GM18499 (cell line): ENCODE results near the gene KRT83.
"Not testable (repeated sequence)": the region's sequence is repeated elsewhere in the genome, so short reads cannot be mapped to it uniquely, and the experiment has no call there.

ENCODE experiments used
- ATAC-seq: cut with Tn5 transposase; IDR thresholded peaks from one replicate; pipeline ENCODE4 v1.9.1; 2021; ENCODE audit warnings: moderate number of reproducible peaks; ENCODE audit not compliant: insufficient read depth, unreplicated experiment

Gene KRT83

DNA sequence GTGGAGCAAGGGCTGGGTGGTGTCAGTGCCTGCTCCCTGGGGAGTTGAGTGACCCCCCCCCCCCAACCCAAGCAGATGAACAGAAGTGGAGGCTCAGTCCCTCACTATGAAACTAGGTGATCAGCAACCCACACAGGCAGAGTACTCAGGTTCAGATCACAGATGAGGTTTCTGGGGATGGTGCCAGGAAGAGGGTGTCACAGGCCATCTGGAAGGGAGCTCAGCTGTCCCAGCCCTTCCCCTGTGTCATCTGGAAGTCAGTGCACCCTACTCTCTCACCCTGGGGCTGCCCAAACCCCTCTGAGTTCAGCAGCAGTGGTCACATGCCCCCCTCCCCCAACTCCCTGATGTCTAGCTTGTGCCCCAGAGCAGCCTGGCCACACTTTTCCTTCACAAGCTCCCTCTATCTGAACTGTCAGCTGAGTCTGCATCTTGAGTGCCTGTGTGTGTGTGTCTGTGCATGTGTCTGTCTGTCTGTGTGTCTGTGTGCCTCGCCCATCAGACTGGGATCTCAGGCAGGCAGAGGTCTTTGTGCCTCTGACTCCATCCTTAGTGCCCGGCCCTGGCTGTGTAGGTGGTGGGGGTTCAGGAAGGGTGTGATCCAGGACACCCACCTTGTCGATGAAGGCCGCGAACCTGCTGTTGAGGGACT is 30.6 kb downstream of the KRT83 start:
- not testable (repeated sequence) for ATAC-seq

DNA sequence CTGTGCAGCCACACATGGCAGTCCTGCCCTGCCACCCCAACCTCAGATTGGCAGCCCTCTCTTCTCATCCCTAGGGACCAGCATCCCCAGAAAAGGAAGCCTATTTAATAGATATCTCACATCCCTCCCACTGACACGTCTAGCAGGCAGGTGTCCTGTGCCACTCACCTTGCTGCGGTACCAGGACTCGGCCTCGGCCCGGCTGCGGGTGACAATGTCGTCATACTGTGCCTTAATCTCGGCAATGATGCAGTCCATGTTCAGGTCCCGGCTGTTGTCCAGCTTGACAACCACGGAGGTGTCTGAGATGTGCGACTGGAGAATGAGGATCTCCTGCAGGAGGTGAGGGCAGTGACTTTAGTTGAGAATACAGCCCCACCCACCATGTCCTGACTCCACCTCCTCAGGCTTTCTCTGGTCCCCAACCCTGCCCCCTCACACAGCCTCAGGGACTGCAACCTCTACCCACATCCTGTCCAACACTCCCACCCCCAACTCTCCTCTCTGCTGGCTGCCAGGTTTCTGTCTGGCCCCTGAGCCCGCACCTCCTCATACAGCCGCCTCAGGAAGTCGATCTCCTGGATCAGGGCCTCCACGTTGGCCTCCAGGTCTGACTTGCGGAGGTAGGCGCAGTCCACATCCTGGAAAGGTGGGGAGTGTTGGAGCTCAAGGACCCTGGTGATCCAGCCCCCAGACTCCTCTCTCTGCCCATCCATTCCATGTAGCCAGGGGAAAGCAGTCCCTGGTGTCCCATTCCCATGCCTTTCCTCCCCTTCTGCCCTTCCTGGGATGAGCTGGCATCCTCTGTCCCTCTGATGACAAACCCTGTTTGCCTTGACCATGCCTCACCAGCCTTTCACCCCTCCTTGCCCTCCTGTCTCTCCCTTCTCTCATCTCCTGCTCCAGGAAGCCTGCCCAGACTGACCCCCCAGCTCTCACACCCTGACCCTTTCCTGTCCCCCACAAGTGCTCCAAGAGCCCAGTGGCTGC is 33.1 kb downstream of the KRT83 start:
- not testable (repeated sequence) for ATAC-seq

DNA sequence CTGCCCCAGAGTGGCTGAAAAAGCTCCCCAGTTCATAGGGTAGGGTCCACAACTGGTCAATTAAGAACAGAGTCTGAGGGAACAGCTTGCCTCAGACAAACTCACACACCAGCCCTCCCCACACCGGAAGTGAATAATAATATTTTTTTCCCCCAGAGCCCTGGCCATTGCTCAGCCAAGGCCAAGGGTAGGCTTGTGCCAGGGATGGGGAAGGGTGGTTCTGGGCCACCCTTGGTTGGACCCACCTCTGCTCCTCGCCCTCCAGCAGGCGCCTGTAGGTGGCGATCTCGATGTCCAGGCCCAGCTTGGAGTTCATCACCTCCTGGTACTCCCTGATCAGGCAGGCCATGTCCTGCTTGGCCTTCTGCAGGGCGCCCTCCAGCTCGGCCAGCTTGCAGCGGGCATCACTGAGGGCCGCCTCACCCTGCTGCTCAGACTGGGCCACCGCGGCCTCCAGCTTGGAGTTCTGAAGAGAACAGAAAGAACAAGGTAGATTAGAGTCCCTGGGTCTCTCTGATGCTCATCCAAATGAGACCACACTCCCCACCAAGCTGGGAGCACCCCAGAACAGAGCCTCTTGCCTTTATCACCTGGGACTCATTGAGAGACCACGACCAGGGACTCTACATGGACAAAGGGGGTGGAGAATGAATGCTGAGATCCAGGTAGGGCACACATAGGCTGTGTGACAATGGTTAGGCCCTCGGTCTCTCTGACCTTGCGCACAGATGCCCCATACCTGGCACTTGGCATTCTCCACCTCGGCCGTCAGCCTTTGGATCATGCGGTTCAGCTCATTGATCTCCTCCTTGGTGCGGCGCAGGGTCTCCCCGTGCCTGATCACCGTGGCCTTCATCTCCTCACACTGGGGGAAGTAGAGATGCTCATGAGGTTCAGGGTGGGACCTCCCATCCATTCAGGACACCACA is 34.1 kb downstream of the KRT83 start:
- not testable (repeated sequence) for ATAC-seq

DNA sequence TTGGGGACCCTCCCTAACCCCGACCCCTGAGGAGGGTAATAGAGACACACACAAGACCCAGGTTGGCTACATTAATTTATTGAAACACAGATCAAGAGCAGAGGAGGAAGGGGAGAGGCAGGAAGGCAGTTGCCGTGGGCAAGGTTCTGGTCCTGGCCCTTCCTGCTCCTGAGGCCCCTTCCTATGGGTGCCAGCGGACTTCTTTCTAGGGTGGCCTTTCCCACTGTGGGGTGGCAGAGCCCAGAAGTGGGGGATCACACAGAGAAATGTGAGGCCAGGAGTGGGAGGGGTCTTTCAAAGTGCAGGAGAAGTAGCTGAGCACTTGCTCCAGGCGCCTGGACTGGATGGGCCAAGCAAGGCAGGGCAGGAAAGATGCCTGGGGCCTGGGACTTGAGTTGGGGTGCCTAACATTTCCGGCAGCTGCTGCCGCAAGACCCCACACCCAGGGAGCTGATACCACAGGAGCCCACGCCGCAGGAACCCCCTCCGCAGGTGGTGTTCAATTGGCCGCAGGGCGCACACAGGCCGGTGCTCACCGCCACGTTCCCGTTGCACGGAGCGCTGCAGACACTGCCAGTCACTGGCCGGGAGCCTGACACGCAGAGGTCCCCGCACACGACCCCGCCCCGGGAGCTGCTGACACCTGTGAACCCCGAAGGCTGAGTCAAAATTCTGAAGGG is 35.2 kb downstream of the KRT83 start:
- ATAC-seq: no peak

DNA sequence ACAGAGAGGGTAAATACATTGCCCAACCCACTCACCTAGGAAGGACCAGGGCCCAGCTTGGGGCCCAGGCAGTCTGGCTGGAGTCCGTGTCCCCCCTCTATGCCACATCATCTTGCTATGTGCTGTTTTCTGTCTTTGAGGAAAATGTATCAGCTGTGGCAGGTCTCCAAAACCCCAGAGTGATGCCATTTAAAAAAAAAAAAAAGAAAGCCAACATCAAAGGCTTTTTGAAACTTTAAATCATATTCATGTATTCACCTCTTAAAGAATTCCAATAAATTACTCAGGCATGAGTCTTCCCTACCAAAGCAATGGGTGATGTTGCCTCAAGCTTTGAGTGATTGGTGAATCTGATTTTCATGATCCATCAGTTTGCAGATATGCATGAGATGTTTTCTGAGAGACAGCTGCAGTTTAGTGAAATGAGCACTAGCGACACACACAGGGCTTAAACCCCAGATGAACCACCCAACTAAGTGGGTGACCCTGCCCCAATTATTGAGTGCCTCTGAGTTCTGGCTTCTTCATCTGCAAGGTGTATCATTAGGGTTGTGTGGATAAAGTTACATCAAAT is 35.9 kb downstream of the KRT83 start:
- ATAC-seq: no peak

DNA sequence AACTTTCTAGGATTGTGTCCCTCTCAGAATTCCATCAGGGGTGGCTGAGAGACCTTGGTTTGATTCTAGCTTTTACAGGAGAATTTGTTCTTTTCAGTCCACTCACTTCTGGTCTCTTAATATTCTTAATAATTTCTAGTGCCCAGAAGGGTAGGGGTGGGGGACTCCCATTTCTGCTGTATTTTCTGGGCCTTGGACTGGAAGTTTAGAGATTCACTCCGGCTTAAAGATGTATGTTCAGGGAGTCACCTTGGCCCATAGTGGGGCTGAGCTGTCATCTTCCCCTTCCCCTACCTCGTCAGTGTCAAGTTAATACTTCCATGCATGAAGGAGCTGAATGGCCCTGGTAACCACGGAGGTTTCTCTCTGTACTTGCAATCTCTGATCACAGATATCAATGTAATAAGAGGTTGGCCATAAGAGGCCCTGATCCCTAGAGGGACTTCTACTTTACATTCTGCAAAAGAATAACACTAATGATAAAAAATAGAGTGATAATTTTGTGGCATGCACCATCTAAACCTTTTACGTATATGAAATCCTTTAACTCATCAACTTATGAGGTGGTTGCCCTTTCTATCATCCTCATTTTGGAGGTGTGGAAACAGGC is 36.5 kb downstream of the KRT83 start:
- ATAC-seq: no peak

DNA sequence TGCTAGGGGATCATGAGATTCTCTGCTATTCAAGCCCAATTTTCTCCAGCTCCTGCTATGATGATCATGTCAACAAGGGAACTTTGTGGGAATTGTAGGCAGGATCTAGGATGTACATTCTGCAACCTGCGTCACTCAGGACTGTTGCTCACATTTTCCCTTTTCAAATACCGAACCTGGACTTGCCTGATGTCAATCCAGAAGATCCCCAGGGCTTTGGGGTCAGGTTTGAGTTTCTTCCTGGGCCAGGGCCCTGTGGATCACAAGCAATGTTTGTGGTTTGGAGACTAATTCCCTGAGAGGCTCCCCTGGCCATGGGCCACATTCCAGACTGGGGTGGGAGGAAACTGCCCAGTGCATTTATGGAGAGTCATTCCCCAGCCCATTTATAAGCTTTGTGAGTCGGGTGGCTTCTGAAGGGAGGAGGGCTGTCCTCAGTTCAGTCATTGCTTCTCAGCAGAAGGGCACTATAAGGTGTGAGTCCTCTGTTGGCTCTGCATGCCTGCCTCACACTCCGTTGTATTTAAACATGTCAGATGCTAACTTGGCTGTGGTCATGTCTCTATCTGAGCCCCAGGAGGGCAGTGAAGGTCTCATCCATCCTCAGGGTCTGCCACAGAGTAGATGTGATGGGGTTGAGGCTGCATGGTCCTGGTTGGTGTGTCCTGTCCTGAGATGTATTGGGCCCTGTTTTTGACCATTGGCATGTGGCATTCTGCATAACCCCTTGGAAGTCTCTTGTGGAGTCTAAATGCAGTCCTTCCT is 40.2 kb downstream of the KRT83 start:
- no peak for ATAC-seq

DNA sequence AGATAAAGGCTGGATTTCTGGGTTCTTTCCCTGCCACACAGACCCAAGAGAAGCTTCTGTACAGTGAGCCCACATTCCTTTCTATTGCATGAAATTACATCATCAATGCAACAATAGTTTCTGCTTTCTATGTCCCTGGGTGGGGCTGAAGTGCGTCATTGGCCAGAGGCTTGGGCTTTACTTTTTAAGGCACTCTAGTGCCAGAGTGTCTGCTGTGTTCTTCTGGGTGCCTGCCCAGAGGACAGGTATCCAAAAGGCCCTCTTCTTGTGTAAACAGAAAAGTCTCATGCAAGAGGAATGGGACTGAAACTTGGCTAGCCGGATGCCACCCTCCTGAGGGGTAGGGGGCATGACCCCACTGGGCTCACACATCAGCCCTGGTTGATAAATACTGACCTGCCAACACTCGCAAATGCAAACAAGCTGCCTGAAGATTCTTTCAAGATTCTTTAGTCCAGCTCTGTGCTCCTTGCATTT is 40.8 kb downstream of the KRT83 start:
- no peak for ATAC-seq

DNA sequence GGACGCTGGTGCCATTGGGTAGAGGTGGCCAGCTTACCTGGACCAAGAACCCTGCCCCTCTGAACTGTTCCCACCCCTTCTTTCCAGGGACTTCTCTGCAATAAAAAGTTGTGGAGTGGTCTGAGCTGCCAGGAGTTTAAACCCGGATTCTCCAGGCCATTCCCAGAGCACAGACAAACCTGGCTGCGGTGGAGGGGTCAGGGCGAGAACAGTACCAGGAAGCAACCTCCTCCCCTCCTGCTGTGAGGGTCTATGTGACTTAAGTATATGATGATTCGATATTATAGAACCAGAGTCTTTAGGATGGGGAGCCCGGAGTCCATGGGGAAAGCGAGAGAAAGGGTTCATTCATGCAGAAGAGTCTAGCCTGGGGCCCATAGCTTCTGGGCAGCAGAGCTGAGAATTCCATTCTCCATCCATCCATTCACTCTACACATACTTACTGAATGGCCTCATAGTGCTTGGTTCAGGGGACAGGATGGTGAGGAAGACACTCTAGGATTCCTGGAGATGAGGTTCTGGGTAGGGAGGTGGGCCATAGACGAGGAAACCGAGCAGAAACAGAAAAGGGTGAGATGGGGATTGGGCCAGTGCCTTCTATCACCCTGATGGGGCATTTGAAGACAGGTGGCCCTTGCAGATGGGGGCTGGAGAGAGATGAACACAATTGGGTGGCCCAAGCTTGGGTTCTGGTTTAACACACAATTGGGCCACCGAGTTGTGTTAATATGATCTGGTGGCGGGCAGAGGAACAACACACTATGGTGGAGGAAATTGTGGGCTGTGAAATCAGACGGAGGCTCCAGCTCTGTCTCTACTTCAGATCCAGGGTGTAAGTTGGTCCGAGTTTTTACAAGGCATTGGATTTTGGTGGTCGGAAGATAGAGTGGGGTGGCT is 41.5 kb downstream of the KRT83 start:
- no peak for ATAC-seq

DNA sequence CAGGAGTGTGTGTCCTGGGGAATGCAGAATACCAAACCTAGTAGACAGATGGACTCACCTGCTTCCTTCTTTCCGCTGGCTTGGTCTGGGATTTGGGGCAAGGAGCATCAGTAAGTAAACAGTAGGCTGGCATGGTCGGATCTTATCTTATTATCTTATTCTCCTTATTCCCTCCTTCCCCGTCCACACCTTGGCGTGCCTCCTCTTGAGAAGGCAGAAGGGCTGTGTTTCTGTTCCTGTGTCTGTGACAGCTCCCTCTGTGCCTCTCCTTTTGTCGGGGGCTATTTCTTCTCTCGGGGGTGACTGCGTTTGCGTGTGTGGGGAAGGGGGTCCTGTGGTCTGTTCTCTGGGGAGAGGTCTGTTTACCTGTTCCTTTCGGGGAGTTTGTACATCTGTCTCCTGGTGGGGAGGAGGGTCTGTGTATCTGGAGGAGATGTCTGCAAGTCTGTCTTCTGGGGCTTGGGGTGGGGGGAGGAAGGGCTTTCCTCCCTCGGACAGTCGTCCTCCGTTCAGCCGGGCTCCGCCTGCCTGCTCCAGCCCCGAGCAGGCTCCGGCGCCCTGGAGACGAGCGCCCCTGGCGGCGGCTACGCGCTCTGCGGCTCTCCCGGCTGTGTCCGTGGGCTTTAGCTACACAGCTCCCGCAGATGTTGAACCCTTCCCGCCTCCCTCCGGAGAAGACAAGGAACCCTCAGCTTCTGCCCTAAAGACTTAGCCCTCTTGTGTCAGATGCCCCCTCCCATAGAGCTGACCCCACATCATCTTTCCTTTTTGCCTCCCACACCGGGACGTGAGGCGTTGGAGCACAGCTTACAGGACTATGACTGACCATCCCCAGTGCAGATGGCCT is 42.4 kb downstream of the KRT83 start:
- no peak for ATAC-seq

DNA sequence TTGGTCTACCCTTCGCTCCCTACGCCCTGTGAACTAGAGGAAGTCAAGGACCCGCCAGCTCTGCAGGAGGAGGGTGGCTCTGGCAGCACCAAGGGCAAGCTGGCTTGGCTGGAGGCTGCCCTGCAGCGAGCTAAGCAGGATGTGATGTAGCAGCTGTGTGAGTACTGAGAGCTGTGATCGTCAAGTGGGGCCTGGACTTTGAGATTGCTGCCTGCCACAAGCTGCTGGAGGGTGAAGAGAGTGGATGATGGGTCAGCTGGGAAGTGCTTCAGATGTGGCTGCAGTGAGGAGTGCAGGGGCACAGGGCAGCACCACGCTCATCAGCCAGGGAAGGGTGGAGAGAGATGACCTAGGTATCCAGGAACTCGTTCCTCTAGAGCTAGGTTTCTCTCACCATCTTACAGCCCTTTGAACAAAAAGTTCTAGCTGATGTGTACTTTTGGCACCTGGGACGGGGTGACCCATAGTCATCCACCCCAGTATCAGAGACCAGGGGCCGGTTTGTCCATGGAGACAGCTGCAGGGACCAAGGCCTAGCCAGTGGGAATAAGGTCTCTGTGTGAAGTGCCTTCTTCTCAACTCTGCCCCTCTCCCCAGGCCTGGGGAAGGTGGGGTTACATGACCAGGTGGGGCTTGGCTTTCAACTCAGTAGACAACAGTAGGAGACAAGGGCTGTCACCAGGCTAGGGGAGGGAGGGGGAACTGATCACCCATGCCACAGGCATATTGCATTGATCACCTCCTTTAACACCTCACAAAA is 43.5 kb downstream of the KRT83 start:
- ATAC-seq: no peak

DNA sequence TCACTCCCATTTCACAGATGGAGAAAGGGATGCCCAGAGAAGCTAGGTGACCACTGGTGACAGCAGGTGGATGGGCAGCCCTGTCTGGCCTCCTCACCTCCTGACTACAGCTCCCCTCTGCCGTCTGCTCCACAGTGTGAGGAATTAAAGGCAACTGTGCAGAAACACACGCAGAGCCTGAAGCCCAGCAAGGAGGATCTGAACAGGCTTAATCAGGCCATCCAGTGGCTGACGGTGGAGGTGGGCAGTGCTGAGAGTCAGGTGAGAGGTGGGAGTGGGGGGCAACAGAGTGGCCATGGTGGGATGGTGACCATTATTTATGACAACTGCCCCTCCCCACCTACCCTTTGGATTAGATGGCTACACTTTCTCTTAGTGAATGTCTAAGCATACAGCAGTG is 45.5 kb downstream of the KRT83 start:
- ATAC-seq: no peak

DNA sequence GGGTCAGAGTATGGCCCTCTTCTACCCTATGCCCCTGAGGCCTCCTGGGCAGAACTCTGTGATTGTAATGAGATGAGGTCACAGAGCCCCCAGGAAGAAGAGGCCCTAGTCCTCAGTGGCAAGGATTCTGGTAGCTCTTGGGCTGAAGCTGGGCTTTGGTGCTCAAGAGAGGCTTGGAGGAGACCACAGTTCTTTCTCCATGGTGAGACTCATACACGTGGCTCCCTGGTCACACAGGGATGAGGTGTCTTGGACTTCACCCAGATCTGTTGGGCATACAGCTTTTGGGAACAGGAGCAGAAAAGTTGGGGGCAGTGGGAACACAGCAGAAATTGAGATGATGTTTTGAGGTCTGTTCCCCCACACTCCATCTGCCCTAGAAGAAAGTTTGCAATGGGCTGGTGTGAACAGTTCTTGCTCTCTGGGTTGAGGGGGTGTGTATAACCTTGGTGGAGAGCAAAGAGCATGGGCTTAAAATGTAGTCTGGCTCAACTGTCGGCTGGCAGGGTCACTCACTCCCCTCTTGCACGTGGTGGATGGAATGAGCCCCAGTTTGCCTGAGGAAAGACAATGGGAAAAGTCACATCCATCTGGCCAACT is 46.6 kb downstream of the KRT83 start, which contains the start of gene KRT86:
TSS of gene KRT86 (plus strand) at position 125 of the 600 bp plus-strand sequence. CDS start 27,272 bp downstream, outside the sequence.
- ATAC-seq: no peak

DNA sequence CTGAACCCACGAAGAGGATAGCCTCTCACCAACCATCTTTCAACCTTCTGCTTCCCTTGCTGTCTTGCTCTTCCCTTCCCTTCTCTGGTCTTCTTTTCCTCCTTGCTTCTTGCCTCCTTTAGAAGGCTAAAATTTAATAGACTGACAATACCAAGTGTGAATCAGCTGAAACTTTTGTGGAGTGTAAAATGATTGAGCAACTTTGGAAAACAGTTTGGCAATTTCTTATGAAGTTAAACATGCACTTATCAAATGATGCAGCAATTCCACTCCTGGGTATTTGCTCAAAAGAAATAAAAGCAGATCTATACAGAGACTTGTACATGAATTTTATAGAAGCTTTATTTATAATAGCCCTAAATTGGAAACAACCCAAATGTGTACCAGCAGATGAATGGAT is 50.0 kb downstream of the KRT83 start:
- ATAC-seq: no peak

DNA sequence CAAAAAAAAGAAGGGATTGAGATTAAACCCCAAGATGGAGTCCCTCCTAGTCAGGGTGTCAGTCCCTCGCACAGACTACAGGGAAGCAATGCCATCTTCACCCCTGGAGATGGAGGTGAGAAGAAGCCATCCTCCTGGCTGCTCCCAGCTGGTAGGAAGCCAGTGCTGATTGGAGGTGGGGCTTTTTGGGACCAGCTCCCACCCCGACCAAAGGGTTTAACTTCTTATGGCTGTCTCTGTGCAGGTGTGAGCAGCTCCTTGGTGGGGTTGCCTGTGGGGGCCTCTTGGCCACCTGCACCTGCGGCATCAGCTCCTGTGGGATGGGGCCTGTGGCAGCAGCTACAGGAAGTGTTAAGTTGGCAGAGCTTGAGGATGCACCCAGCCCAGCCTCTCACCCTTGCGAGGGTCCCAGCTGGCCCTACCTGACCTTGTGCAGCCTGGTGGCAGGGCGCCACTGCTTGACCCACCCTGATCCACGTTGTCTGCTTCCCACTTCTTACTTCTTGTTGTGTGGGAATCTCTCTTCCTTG is 50.6 kb downstream of the KRT83 start:
- no peak for ATAC-seq
